Measurements from ENCODE around the gene FRMPD3.

DNA sequence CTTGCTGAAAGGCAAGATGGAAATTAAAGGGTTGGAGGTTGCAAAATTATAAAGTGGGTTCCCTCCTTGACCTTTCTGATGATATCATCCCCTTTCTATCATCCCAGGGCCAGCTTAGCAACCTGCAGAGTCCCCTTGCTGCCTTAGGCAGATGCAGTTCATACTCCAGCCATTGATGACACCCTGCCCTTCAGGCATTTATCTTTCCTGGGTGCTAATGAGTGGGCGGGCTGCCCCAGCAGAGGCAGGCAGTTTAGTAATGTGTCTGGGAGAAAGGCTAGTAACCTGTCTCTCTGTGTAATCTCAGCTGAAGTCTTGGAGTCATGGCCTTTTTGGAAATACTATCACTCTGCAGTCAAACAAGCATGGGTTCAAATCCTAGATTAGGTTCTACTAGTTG is 3.8 kb upstream of the FRMPD3 start:
- no peak for TF ChIP-seq POLR2A (IDR thresholded peaks at IDR 0.05; ENCODE audit: low read length)
- no peak for TF ChIP-seq GATA1 (IDR thresholded peaks at IDR 0.05; ENCODE audit: low read depth, low read length)
